Measurements from ENCODE around the gene HDDC3.

HDDC3 gene

DNA sequence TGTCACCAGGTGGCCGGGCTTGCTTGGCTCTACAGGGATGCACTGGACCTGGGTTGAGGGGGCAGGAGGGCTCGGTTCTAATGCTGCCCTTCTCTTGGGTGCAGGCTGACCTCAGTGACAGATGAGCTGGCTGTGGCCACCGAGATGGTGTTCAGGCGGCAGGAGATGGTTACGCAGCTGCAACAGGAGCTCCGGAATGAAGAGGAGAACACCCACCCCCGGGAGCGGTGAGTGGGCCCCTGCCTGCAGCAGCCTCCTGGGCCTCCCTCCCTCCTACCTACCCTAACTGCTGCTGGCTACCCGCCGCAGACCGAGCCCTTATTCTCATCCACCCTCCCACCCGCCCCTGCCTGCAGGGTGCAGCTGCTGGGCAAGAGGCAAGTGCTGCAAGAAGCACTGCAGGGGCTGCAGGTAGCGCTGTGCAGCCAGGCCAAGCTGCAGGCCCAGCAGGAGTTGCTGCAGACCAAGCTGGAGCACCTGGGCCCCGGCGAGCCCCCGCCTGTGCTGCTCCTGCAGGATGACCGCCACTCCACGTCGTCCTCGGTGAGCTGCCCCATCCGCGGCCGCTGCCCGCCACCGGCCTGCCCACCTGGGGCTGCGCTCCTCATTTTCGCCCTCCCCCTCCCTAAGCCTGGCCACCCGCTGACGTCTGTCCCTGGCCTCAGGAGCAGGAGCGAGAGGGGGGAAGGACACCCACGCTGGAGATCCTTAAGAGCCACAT is 42.5 kb downstream of the HDDC3 start:
- no peak for DNase-seq

DNA sequence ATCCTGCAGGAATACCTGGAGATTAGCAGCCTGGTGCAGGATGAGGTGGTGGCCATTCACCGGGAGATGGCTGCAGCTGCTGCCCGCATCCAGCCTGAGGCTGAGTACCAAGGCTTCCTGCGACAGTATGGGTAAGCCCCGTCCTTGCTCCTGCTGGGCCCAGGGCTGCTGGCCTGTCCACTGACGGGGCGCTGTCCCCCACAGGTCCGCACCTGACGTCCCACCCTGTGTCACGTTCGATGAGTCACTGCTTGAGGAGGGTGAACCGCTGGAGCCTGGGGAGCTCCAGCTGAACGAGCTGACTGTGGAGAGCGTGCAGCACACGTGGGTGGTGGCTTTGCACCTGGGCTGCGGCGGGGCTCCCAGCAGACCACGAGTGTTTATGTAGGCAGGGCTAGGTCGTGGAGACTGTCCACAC is 43.0 kb downstream of the HDDC3 start:
- no peak for DNase-seq

DNA sequence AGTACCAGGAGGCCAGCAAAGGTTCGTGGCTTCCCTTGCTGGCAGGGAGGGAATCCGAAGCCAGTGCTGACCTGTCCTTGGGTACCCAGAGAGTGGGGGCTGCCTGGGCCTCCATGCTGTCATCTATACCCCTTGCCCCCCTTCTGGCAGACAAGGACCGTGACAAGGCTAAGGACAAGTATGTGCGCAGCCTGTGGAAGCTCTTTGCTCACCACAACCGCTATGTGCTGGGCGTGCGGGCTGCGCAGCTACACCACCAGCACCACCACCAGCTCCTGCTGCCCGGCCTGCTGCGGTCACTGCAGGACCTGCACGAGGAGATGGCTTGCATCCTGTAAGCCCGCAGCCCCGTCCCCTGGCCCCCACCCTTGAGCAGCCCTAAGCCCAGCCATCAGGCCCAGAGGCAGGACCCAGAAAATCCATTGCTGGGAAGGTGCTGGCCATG is 45.3 kb downstream of the HDDC3 start:
- no peak for DNase-seq

DNA sequence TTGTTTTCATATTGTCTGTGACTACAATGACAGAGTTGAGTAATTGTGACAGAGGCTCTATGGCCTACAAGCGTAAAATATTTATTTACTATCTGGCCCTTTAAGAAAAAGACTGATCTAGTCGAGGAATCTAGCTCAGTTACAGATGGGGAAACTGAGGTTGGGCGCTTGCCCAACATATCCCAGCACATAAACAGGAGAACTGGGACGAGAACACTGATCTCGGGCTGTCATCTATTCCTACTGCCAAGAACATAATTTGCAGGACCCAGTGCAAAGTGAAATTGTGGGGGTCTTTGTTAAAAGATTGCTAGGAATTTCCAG is 46.1 kb downstream of the HDDC3 start:
- no peak for DNase-seq

DNA sequence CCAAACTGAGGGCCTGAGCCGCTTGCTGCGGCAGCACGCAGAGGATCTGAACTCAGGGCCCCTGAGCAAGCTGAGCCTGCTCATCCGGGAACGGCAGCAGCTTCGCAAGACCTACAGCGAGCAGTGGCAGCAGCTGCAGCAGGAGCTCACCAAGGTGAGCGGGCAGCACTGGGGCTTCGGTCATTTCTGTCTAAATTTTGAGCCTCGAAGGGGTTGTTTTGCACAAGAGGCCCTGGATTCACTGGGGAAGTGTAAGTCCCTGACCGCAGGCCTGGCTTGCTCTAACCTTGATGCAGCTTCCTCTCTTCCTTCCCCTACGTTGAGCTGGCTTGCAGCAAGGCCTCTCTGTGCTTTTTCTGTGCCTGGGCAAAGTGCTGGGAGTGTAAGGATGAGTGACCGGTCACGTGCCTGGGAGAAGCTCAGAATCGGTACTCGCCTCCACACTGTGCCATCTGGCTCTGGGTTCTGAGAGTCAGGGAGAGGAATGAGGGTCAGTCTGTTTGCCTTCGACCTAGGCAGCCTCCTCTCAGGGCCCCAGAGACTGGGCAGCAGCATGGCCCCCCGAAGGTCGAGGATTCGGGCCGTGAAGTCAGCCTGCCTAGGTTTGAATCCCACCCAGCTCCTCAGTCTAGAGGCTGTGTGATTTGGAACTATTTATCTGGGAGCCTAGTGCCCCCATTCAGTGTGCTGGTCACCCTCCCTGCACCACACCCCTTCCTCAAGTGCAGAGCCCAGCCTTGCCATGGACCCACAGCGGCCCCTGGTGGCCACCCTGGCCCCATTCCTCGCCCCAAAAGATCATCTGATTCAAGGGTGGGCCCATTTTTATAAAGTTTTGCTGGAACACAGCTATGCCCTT is 46.7 kb downstream of the HDDC3 start:
- DNase-seq: peak; percentile 57

DNA sequence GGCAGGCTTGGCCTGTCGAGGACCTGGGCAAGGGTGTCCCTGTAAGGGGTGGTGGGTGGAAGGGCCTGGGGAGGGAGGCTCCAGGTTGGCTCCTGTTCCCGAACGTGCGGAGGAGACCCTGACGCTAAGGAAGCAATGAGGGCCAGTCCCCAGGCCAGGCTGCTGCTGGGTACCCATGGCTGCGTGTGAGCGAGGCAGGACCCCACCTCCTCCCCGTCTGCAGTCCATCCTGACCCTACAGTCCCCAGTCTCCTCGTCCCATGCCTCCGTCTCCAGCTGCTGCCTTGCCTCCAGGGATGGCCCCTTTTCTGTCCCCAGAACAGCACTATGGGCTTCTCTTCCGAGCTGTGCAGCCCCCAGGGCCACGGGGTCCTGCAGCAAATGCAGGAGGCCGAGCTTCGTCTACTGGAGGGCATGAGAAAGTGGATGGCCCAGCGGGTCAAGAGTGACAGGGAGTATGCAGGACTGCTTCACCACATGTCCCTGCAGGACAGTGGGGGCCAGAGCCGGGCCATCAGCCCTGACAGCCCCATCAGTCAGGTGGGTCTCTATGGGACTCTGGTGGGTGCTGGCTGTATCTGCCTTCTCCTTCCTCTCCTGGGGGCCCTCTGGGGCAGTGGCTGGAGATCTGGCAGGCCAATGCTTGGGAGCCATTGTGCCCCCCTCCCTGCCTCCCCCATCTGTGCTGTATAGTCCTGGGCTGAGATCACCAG is 47.5 kb downstream of the HDDC3 start:
- no peak for DNase-seq

DNA sequence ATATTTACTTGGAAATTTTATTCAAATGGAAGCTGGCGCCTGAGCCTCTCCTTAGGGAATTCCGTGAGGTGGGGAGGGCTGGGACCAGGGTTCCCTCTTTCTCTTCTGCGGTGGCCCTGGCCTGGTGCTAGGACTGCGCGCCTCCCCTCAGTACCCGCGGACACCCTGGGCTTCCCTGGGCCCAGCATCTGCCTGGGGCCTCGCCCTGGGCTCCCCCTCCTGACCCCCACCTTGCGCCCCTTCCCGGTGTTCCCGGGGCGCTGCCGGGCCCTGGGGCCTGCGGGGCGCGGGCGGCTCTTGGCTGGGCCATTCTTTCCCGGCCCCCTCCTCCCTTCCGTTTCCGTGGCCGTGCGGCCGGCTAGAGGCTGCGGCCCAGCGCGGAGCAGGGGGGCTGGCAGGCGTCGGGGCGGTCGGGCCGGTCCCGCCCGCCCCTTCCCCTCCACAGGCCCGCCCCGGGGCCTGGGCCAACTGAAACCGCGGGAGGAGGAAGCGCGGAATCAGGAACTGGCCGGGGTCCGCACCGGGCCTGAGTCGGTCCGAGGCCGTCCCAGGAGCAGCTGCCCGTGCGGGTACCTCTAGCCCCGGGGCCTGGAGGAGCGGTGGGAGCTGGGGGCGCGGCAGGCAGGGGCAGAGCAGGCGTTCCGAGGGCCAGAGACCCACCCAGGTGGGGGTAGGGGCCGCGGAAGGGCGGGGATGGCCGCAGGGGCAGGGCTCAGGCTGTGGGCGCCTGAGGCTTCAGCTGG is 48.2 kb downstream of the HDDC3 start, which contains the start of gene FES:
Gene FES, plus strand, starts transcription at position 529 of the 743 bp plus-strand sequence. CDS start 542 bp downstream, outside the sequence.
- DNase-seq: no peak

DNA sequence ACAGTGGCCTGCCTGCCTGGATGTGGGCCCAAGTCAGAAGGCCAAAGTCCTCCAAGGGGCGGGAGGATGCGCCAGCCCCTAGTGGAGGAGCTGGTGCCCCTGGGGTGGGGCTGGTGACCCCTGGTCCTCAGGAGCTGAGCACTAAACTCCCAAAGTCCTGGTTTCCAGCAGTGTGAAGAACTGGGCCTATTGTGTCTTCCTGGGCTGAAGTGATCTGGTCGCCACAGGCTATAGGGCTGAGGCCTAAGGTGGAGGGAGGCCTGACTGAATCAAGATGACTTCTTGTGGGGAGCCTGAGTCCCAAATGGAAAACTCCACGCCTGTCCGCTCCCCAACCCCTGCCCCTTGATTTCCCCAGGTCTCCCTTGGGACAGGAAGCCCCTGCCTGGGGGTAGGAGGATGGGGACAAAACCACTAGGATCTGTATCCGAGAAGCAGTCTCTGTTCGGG is 48.8 kb downstream of the HDDC3 start:
- DNase-seq: no peak

DNA sequence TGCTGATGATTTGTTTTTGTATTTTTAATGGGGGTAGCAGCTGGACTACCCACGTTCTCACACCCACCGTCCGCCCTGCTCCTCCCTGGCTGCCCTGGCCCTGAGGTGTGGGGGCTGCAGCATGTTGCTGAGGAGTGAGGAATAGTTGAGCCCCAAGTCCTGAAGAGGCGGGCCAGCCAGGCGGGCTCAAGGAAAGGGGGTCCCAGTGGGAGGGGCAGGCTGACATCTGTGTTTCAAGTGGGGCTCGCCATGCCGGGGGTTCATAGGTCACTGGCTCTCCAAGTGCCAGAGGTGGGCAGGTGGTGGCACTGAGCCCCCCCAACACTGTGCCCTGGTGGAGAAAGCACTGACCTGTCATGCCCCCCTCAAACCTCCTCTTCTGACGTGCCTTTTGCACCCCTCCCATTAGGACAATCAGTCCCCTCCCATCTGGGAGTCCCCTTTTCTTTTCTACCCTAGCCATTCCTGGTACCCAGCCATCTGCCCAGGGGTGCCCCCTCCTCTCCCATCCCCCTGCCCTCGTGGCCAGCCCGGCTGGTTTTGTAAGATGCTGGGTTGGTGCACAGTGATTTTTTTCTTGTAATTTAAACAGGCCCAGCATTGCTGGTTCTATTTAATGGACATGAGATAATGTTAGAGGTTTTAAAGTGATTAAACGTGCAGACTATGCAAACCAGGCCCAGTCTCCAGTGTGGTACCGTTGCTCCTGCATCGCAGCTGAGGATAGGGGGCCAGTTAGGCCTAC is 49.4 kb downstream of the HDDC3 start:
- DNase-seq: no peak

DNA sequence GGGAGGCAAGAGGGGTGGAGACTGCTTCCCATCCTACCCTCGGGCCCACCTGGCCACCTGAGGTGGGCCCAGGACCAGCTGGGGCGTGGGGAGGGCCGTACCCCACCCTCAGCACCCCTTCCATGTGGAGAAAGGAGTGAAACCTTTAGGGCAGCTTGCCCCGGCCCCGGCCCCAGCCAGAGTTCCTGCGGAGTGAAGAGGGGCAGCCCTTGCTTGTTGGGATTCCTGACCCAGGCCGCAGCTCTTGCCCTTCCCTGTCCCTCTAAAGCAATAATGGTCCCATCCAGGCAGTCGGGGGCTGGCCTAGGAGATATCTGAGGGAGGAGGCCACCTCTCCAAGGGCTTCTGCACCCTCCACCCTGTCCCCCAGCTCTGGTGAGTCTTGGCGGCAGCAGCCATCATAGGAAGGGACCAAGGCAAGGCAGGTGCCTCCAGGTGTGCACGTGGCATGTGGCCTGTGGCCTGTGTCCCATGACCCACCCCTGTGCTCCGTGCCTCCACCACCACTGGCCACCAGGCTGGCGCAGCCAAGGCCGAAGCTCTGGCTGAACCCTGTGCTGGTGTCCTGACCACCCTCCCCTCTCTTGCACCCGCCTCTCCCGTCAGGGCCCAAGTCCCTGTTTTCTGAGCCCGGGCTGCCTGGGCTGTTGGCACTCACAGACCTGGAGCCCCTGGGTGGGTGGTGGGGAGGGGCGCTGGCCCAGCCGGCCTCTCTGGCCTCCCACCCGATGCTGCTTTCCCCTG is 50.2 kb downstream of the HDDC3 start:
- no peak for DNase-seq

DNA sequence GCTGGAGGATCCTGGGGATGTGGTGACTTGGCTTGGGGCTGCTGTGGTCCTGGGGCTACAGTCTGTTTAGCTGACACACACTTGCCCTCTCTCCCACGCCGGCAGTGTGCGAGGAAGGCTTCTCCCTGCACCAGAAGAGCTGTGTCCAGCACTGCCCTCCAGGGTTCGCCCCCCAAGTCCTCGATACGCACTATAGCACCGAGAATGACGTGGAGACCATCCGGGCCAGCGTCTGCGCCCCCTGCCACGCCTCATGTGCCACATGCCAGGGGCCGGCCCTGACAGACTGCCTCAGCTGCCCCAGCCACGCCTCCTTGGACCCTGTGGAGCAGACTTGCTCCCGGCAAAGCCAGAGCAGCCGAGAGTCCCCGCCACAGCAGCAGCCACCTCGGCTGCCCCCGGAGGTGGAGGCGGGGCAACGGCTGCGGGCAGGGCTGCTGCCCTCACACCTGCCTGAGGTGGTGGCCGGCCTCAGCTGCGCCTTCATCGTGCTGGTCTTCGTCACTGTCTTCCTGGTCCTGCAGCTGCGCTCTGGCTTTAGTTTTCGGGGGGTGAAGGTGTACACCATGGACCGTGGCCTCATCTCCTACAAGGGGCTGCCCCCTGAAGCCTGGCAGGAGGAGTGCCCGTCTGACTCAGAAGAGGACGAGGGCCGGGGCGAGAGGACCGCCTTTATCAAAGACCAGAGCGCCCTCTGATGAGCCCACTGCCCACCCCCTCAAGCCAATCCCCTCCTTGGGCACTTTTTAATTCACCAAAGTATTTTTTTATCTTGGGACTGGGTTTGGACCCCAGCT is 51.0 kb downstream of the HDDC3 start:
- DNase-seq: no peak

DNA sequence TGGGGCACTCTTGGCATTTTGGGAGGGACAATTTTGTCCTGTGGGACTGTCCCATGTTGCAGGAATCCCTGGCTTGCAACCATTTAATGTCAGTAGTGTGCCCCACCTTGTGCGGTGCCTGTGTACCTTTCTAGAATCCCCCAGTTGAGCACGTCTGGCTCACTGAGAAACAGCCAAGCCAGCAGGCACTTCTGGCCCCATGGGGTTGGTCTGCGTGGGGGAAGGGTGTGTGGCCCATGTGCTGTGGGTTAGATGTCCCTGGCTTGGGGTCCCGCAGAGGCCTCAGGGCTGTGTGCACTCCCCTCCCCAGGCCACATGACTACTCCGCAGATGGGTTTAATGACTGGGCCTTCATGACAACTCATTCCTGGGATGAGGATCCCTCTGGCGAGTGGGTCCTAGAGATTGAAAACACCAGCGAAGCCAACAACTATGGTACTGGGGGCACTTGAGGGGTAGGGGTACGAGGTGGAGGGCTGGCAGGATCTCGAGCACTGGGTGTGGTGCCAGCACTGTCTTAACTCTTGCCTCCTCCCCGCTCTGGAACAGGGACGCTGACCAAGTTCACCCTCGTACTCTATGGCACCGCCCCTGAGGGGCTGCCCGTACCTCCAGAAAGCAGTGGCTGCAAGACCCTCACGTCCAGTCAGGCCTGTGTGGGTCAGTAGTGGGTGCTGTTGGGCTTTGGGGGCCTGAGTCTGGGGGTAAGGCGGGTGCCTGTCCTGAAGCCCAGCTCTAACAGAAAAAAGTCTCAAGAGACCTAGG is 51.8 kb downstream of the HDDC3 start:
- DNase-seq: no peak

Data from NCI-H510A treated with DMSO at 0.1 percent for 48 hours (cell line).